Measurements from ENCODE around the gene OAS1. TPM values are rescaled to one million over a fixed set of nuclear protein-coding genes. Genes with fewer than 3 reads are reported as not detected.
"Not testable (repeated sequence)": the region's sequence is repeated elsewhere in the genome, so short reads cannot be mapped to it uniquely, and the experiment has no call there.

OAS1 gene
- total RNA-seq, 1 donor from 2014 or later: 132 TPM

DNA sequence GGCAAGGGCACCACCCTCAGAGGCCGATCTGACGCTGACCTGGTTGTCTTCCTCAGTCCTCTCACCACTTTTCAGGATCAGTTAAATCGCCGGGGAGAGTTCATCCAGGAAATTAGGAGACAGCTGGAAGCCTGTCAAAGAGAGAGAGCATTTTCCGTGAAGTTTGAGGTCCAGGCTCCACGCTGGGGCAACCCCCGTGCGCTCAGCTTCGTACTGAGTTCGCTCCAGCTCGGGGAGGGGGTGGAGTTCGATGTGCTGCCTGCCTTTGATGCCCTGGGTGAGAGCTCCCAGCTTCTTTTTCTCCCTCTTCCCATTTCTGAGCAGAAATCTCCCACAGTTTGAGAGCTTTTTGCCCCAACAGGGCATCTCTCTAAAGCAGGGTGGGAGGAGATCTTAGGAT is 1.8 kb downstream of the OAS1 start:
- H3K4me2 ChIP-seq (ENCODE audit: low read length): no peak overlapping the region

DNA sequence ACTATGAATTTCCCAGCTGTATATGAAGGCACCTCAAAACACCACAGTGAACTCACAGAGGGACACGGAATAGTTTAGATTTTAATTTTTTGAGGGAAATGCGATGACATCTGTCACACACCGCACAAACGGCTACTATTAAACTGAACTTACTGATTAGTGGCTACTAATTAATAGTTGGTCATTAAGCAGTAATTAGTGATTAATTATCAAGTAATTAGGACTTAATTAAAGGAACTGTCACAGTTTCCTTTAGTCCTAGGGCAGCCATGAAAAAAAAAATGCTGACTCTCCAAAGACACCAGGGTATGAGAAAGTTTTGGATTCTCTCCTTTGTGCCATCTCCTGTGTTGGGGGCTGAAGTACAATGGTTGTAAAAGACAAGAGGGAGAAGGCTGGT is 2.9 kb downstream of the OAS1 start:
- no peak overlapping the region for H3K9ac ChIP-seq (ENCODE audit: low read length)
- H3K36me3 ChIP-seq (ENCODE audit: insufficient read depth, low read length): no peaks in the 10 kb centered on the region
- no peak overlapping the region for H2AFZ ChIP-seq (ENCODE audit: low read depth, low read length)
- TF ChIP-seq, protein P1, sequence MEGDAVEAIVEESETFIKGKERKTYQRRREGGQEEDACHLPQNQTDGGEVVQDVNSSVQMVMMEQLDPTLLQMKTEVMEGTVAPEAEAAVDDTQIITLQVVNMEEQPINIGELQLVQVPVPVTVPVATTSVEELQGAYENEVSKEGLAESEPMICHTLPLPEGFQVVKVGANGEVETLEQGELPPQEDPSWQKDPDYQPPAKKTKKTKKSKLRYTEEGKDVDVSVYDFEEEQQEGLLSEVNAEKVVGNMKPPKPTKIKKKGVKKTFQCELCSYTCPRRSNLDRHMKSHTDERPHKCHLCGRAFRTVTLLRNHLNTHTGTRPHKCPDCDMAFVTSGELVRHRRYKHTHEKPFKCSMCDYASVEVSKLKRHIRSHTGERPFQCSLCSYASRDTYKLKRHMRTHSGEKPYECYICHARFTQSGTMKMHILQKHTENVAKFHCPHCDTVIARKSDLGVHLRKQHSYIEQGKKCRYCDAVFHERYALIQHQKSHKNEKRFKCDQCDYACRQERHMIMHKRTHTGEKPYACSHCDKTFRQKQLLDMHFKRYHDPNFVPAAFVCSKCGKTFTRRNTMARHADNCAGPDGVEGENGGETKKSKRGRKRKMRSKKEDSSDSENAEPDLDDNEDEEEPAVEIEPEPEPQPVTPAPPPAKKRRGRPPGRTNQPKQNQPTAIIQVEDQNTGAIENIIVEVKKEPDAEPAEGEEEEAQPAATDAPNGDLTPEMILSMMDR (IDR thresholded peaks at IDR 0.05; ENCODE audit: insufficient read depth, low read depth, low read length): no peak
- TF ChIP-seq EZH2 (IDR thresholded peaks at IDR 0.05; ENCODE audit: insufficient read depth, low read length): no peak
- Mint-ChIP-seq H3K27me3 (ENCODE audit: low read depth, unreplicated experiment) (peaks cover 2% of the 10 kb centered on the region), H3K9me3 (ENCODE audit: unreplicated experiment) (peaks cover 30% of the 10 kb centered on the region), H3K4me3 (ENCODE audit: unreplicated experiment) (peak overlapping the region; percentile 99), H3K4me1 (ENCODE audit: low read depth, unreplicated experiment) (peaks cover 11% of the 10 kb centered on the region), H3K27ac (ENCODE audit: unreplicated experiment) (no peak overlapping the region), H3K36me3 (ENCODE audit: low read depth, unreplicated experiment) (peaks cover 55% of the 10 kb centered on the region)
- H3K4me2 ChIP-seq (ENCODE audit: low read length): no peak overlapping the region
- no peaks in the 10 kb centered on the region for H3K79me2 ChIP-seq (ENCODE audit: insufficient read depth, low read length)
- no peak overlapping the region for H3K4me3 ChIP-seq (ENCODE audit: insufficient read depth, low read depth, low read length)
- no peak overlapping the region for H3K27ac ChIP-seq (ENCODE audit: low read depth, low read length)
- no peak for FAIRE-seq
- DNase-seq (ENCODE audit: low read depth): no peak
- H3K9me3 ChIP-seq (ENCODE audit: insufficient read depth, low read depth, low read length): no peaks in the 10 kb centered on the region
- H4K20me1 ChIP-seq (ENCODE audit: insufficient read depth, low read length): no peaks in the 10 kb centered on the region
- no peaks in the 10 kb centered on the region for H3K4me1 ChIP-seq (ENCODE audit: insufficient read depth, low read length)
- peaks cover 10% of the 10 kb centered on the region for H3K27me3 ChIP-seq (ENCODE audit: insufficient read depth, low read length)

More for the DNA sequence above, 1.8 kb downstream of the OAS1 start:
- Histone ChIP-seq H3K9me3 (ENCODE audit: insufficient read depth, low read depth, low read length) (no peaks in the 10 kb centered on the region), H3K9ac (ENCODE audit: low read length) (no peak overlapping the region), H3K27me3 (ENCODE audit: insufficient read depth, low read length) (peaks cover 10% of the 10 kb centered on the region), H3K4me1 (ENCODE audit: insufficient read depth, low read length) (no peaks in the 10 kb centered on the region), H3K36me3 (ENCODE audit: insufficient read depth, low read length) (no peaks in the 10 kb centered on the region), H3K79me2 (ENCODE audit: insufficient read depth, low read length) (no peaks in the 10 kb centered on the region), H3K27ac (ENCODE audit: low read depth, low read length) (no peak overlapping the region), H3K4me3 (ENCODE audit: insufficient read depth, low read depth, low read length) (no peak overlapping the region), H4K20me1 (ENCODE audit: insufficient read depth, low read length) (no peaks in the 10 kb centered on the region), H2AFZ (ENCODE audit: low read depth, low read length) (no peak overlapping the region)
- H3K27ac Mint-ChIP-seq (ENCODE audit: unreplicated experiment): no peak overlapping the region
- H3K4me3 Mint-ChIP-seq (ENCODE audit: unreplicated experiment): peak overlapping the region; percentile 99
- TF ChIP-seq EZH2 (IDR thresholded peaks at IDR 0.05; ENCODE audit: insufficient read depth, low read length): no peak
- TF ChIP-seq, protein P1 (IDR thresholded peaks at IDR 0.05; ENCODE audit: insufficient read depth, low read depth, low read length): no peak
- no peak for DNase-seq (ENCODE audit: low read depth)
- H3K4me1 Mint-ChIP-seq (ENCODE audit: low read depth, unreplicated experiment): peaks cover 12% of the 10 kb centered on the region
- no peak for FAIRE-seq
- peaks cover 49% of the 10 kb centered on the region for H3K36me3 Mint-ChIP-seq (ENCODE audit: low read depth, unreplicated experiment)
- peaks cover 30% of the 10 kb centered on the region for H3K9me3 Mint-ChIP-seq (ENCODE audit: unreplicated experiment)
- peaks cover 2% of the 10 kb centered on the region for H3K27me3 Mint-ChIP-seq (ENCODE audit: low read depth, unreplicated experiment)

DNA sequence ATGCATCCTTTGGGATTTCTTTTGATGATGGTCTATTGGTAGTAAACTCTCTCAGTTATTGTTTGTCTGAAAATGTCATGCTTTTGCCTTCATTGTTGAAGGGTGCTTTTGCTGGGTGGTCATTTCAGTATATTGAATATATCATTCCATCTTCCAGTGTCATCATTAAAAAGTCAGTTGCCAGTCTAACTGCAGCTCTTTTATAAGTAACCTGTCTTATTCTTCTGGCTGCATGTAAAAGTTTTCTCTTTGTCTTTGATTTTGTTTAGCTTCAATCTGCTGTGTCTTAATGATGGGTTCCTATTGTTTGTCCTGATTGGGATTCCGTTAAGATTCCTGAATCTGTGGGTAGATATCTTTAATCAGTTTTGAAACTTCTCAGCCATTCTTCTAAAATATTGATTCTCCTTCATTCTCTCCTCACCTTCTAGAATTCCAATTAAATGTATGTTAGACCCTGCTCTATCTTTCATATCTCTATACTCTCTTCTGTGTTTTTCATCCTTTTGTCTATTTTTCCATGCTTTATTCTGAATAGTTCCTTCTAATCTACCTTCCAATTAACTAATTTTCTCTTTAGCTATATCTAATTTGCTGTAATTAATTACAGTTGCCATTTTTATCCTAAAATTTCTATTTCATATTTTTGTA is 6.4 kb downstream of the OAS1 start:
- Histone ChIP-seq H3K79me2 (ENCODE audit: insufficient read depth, low read length) (no peaks in the 10 kb centered on the region), H3K4me1 (ENCODE audit: insufficient read depth, low read length) (no peaks in the 10 kb centered on the region), H3K4me2 (ENCODE audit: low read length) (no peak overlapping the region), H3K9ac (ENCODE audit: low read length) (no peak overlapping the region), H3K36me3 (ENCODE audit: insufficient read depth, low read length) (no peaks in the 10 kb centered on the region), H3K27me3 (ENCODE audit: insufficient read depth, low read length) (peaks cover 5% of the 10 kb centered on the region), H3K27ac (ENCODE audit: low read depth, low read length) (no peak overlapping the region), H4K20me1 (ENCODE audit: insufficient read depth, low read length) (no peaks in the 10 kb centered on the region), H3K9me3 (ENCODE audit: insufficient read depth, low read depth, low read length) (no peaks in the 10 kb centered on the region), H2AFZ (ENCODE audit: low read depth, low read length) (no peak overlapping the region), H3K4me3 (ENCODE audit: insufficient read depth, low read depth, low read length) (no peak overlapping the region)
- no peak for TF ChIP-seq EZH2 (IDR thresholded peaks at IDR 0.05; ENCODE audit: insufficient read depth, low read length)
- TF ChIP-seq, protein P1 (IDR thresholded peaks at IDR 0.05; ENCODE audit: insufficient read depth, low read depth, low read length): no peak
- H3K9me3 Mint-ChIP-seq (ENCODE audit: unreplicated experiment): peaks cover 31% of the 10 kb centered on the region
- DNase-seq (ENCODE audit: low read depth) (no peak), FAIRE-seq (no peak)
- no peaks in the 10 kb centered on the region for H3K27me3 Mint-ChIP-seq (ENCODE audit: low read depth, unreplicated experiment)
- peaks cover 77% of the 10 kb centered on the region for H3K36me3 Mint-ChIP-seq (ENCODE audit: low read depth, unreplicated experiment)
- no peak overlapping the region for H3K27ac Mint-ChIP-seq (ENCODE audit: unreplicated experiment)
- peak overlapping the region; percentile 10 for H3K4me3 Mint-ChIP-seq (ENCODE audit: unreplicated experiment)
- H3K4me1 Mint-ChIP-seq (ENCODE audit: low read depth, unreplicated experiment): peaks cover 8% of the 10 kb centered on the region

DNA sequence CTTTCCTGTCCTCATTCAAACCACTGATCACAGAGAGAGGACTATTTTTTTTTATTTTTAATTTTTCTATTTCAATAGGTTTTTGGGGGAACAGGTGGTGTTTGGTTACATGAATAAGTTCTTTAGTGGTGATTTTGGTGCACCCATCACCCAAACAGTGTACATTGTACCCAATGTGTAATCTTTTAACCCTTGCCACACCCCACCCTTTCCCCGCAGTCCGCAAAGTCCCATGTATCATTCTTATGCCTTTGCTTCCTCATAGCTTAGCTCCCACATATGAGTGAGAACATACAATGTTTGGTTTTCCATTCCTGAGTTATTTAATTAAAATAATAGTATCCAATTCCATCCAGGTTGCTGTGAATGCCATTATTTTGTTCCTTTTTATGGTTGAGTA is 7.1 kb downstream of the OAS1 start:
- not testable (repeated sequence) for H3K27me3 ChIP-seq (ENCODE audit: insufficient read depth, low read length); H3K27me3 Mint-ChIP-seq (ENCODE audit: low read depth, unreplicated experiment); H3K4me2 ChIP-seq (ENCODE audit: low read length); H3K4me1 ChIP-seq (ENCODE audit: insufficient read depth, low read length); H3K9ac ChIP-seq (ENCODE audit: low read length); H3K79me2 ChIP-seq (ENCODE audit: insufficient read depth, low read length); H3K27ac ChIP-seq (ENCODE audit: low read depth, low read length); H2AFZ ChIP-seq (ENCODE audit: low read depth, low read length); H3K4me3 Mint-ChIP-seq (ENCODE audit: unreplicated experiment); H3K9me3 ChIP-seq (ENCODE audit: insufficient read depth, low read depth, low read length); DNase-seq (ENCODE audit: low read depth); H3K36me3 ChIP-seq (ENCODE audit: insufficient read depth, low read length); H3K4me1 Mint-ChIP-seq (ENCODE audit: low read depth, unreplicated experiment); H3K27ac Mint-ChIP-seq (ENCODE audit: unreplicated experiment); FAIRE-seq; H4K20me1 ChIP-seq (ENCODE audit: insufficient read depth, low read length); H3K4me3 ChIP-seq (ENCODE audit: insufficient read depth, low read depth, low read length)
- H3K9me3 Mint-ChIP-seq (ENCODE audit: unreplicated experiment): peaks cover 28% of the 10 kb centered on the region
- peaks cover 78% of the 10 kb centered on the region for H3K36me3 Mint-ChIP-seq (ENCODE audit: low read depth, unreplicated experiment)
